Spleen (tissue), 11 donors: Measurements from ENCODE around the gene BNIP3. TPM values are rescaled to one million over a fixed set of nuclear protein-coding genes. Genes with fewer than 3 reads are reported as not detected.

Experiments
- DNase-seq: peaks from one replicate; pipeline ENCODE4 v3.0.0-alpha.2; 2020
- H3K27ac ChIP-seq, 8 donors: fragments of 200-600 bp; sonication (generic) in 7 of 8; 1 replicate in 4 of 8; 2 replicates in 4 of 8; pipeline versions ENCODE4 v1.5.0 to v1.8.0; 2016 to 2021; ENCODE audit warnings: inconsistent platforms in 4 of 8, mild to moderate bottlenecking in 4 of 8, moderate library complexity in 1 of 8
- H3K27me3 ChIP-seq, 7 donors: fragments of 200-600 bp; sonication (generic) in 6 of 7; replicated peaks in 1 of 7; 1 replicate in 4 of 7; 2 replicates in 3 of 7; pipeline versions ENCODE4 v1.5.0 to v1.8.0; 2016 to 2021; ENCODE audit warnings: inconsistent platforms in 3 of 7, mild to moderate bottlenecking in 1 of 7
- H3K36me3 ChIP-seq, 6 donors: fragments of 200-600 bp; sonication (generic) in 5 of 6; 1 replicate in 4 of 6; 2 replicates in 2 of 6; pipeline versions ENCODE4 v1.5.0 to v1.8.0; 2016 to 2021; ENCODE audit warnings: inconsistent platforms in 2 of 6
- H3K4me1 ChIP-seq, 6 donors: fragments of 200-600 bp; sonication (generic) in 5 of 6; 1 replicate in 3 of 6; 2 replicates in 3 of 6; pipeline versions ENCODE4 v1.5.0 to v1.8.0; 2016 to 2021; ENCODE audit warnings: inconsistent platforms in 3 of 6
- H3K4me3 ChIP-seq, 8 donors: fragments of 200-600 bp; sonication (generic) in 7 of 8; 1 replicate in 4 of 8; 2 replicates in 4 of 8; pipeline versions ENCODE4 v1.5.0 to v1.8.0; 2016 to 2021; ENCODE audit warnings: inconsistent platforms in 4 of 8, mild to moderate bottlenecking in 4 of 8, moderate library complexity in 2 of 8
- H3K9me3 ChIP-seq, 8 donors: fragments of 200-600 bp; sonication (generic) in 7 of 8; 1 replicate in 4 of 8; 2 replicates in 4 of 8; pipeline versions ENCODE4 v1.5.0 to v1.8.0; 2016 to 2021; ENCODE audit warnings: inconsistent platforms in 4 of 8
- CTCF ChIP-seq, 11 experiments: fragments of 200-600 bp in 7 of 11; fragments of 450-650 bp in 4 of 11; sonication (generic) in 4 of 11; IDR thresholded peaks in 8 of 11; conservative IDR thresholded peaks in 3 of 11; 1 replicate in 7 of 11; 2 replicates in 4 of 11; pipeline versions ENCODE4 v1.4.0 to v1.8.0; 2016 to 2021; ENCODE audit warnings: antibody characterized with exemption in 11 of 11, inconsistent platforms in 4 of 11, mild to moderate bottlenecking in 1 of 11
- POLR2A ChIP-seq, 3 donors: fragments of 450-650 bp; IDR thresholded peaks; one replicate each; pipeline ENCODE4 v1.5.1; 2017; ENCODE audit warnings: antibody characterized with exemption in 3 of 3, mild to moderate bottlenecking in 1 of 3
- POLR2AphosphoS5 ChIP-seq, 3 donors: sonication (generic); formaldehyde crosslinking; IDR thresholded peaks; one replicate each; pipeline ENCODE4 v1.5.1; 2017; ENCODE audit warnings: antibody characterized with exemption in 3 of 3
- WGBS, 5 donors: extraction: QIAGEN DNeasy Blood & Tissue Kit in 3 of 5; methylation state at CpG; one replicate each; pipeline versions ENCODE4 v1.1.5 to v1.1.7; 2013 to 2018; 5-methylcytosine and 5-hydroxymethylcytosine counted together
- intact Hi-C: fragments of 100-400 bp; cut with DNase I; formaldehyde crosslinking; loops from one replicate; pipeline ENCODE4 v1.15.0; 2023; ENCODE audit warnings: low total_unique reads
- polyA plus RNA-seq, 3 donors: library from polyadenylated mRNA; stranded (reverse); fragments of 200-250 nt; gene quantifications; one replicate each; pipeline ENCODE4 v1.2.1, GENCODE V29; 2013
- total RNA-seq, 7 donors: library from RNA; depleted of rRNA in 3 of 7; stranded (reverse); fragments of >200 nt in 3 of 7; fragmentation: NEBNext Ultra II Directional in 4 of 7; extraction: Animal tissue kit (Norgen Biotek cat#: 25700) in 4 of 7; gene quantifications; one replicate each; pipeline versions ENCODE4 v1.1.0 to v1.2.1, GENCODE V29; 2016 to 2021
- donor health status: healthy with polysubstance abuse.
- donor health status: DM: no; HTN: no; CAD: no; lungs with moderate emphysema.
- donor health status: DM: no; HTN: no; CAD: no.
- donor health status: Bipolar disorder and iron deficiency.
- donor health status: healthy.
- donor health status: DM: no; HTN: no; CAD: no.
- donor health status: DM: yes; HTN: yes; CAD: no.

Gene BNIP3
- total and polyA plus RNA-seq, 10 donors = 4.2 to 42.6 (median 16.6) TPM

DNA sequence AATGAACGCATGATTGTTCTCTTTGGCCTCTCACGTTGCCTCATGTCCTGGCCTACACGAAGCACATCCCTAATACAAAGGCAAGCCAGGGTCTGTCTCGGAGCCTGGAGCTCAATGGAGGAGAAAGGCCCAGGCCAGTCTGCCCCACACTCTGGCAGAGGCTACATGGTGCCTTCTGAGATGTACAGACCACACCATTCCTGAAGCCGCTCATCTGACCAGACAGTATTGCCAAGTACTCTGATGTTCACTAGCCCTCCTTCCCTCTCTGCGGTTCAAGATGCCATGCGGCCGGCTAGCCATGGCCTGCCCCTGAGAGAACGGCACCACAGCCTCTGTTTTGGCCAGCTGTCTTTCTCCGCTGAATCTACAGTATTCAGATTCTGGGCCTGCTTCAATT lies 5.9 kb downstream of the BNIP3 start:
- TF ChIP-seq CTCF (IDR thresholded peaks at IDR 0.05 in 8 of 11, conservative IDR thresholded peaks at IDR 0.05 in 3 of 11) (no peak), POLR2A (IDR thresholded peaks at IDR 0.05) (no peak), POLR2AphosphoS5 (IDR thresholded peaks at IDR 0.05) (no peak)
- Histone ChIP-seq H3K27ac (no peak overlapping the region), H3K36me3 (peaks cover 0 to 18% (median 3%) of the 10 kb centered on the region in 6 donors), H3K27me3 (peaks cover 0 to 8% (median 0%) of the 10 kb centered on the region in 7 donors), H3K4me3 (no peak overlapping the region), H3K9me3 (no peaks in the 10 kb centered on the region), H3K4me1 (peaks cover 8 to 80% (median 37%) of the 10 kb centered on the region in 6 donors)
- 94 to 97% (median 95%) methylated on average over 7 to 10 of the region's 10 CpGs for WGBS, 5 donors
- intact Hi-C loops = no loop called here
- peak; percentile 43 for DNase-seq

DNA sequence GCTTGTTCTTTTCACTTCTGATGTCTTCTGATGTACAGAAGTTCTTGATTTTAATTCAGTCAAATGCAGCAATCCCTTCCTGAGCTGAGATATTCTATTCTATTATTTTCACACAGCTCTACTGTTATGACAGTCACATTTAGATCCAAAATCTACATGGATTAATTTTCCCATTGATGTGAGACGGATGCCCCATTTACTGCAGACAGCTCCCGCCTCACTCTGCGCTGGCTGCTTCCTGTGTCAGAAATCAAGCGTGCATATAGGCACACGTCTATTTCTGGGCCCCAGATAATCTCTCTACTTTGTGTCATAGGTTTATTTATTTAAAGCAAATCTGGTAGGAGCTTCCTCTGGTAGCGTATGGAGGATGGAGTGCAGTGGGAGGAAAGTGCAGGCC lies 6.7 kb downstream of the BNIP3 start:
- Histone ChIP-seq H3K36me3 (peaks cover 0 to 26% (median 10%) of the 10 kb centered on the region in 6 donors), H3K4me3 (no peak overlapping the region), H3K27ac (no peak overlapping the region), H3K27me3 (peaks cover 0 to 4% (median 0%) of the 10 kb centered on the region in 7 donors), H3K4me1 (peaks cover 8 to 72% (median 29%) of the 10 kb centered on the region in 6 donors), H3K9me3 (no peaks in the 10 kb centered on the region)
- intact Hi-C loops = no loop called here
- no peak for TF ChIP-seq CTCF (IDR thresholded peaks at IDR 0.05 in 8 of 11, conservative IDR thresholded peaks at IDR 0.05 in 3 of 11)
- 81 to 86% (median 82%) methylated on average over 6 of the region's 6 CpGs for WGBS, 5 donors
- peak; percentile 28 for DNase-seq

- H3K9me3 ChIP-seq = no peaks in the 10 kb centered on the region
- 88 to 95% (median 95%) methylated on average over 14 of the region's 14 CpGs for WGBS, 5 donors
- peak overlapping the region in 1 of 8 donors; percentile 71 for H3K27ac ChIP-seq
- TF ChIP-seq POLR2A (IDR thresholded peaks at IDR 0.05) (no peak), POLR2AphosphoS5 (IDR thresholded peaks at IDR 0.05) (no peak), CTCF (IDR thresholded peaks at IDR 0.05 in 8 of 11, conservative IDR thresholded peaks at IDR 0.05 in 3 of 11) (no peak)
- peaks cover 0 to 33% (median 18%) of the 10 kb centered on the region in 6 donors for H3K36me3 ChIP-seq
- H3K4me3 ChIP-seq = no peak overlapping the region
- intact Hi-C loops = no loop called here
- no peaks in the 10 kb centered on the region for H3K27me3 ChIP-seq
- H3K4me1 ChIP-seq = peaks cover 8 to 64% (median 21%) of the 10 kb centered on the region in 6 donors
- DNase-seq = peak; percentile 25
Measured at GRCh38 chr10:131974034-131974817, 7.5 kb downstream of the BNIP3 start.

DNA sequence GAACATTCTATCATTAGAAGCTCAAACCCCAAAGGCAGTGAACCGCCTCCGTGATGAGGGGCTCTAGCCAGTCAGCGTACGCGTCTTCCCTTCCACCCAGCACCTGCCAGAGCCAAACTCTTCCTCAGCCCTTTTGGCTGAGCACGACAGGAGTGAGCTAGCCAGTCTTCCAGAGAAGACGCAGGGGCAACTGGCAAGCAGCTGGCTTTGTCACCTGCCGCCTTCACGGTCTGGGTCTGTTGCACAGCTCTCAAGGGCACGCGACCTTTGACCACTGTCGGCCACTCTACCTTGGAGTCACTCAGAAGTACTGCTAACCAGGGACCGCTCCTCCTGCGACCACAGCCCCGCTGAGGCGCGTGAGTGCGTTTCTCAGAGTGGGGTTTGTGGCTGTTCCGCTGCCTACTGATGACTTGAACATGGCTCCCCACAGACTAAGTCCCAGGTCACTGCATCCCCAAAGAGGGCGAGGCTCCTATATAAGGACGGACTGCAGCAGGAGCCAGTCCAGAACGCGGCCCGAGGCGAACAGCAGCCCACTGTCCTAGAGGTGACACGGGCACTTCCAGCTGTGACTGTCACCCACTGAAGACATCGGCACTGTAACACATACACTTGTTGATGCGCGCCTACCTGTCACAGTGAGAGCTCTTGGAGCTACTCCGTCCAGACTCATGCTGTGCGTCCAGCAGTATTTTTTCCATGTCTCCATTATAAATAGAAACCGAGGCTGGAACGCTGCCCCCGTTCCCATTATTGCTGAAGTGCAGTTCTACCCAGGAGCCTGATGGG lies 8.4 kb downstream of the BNIP3 start:
- intact Hi-C loops = no loop called here
- Histone ChIP-seq H3K27ac (peak overlapping the region; percentile 6 to 71 (median 58)), H3K36me3 (peaks cover 0 to 42% (median 24%) of the 10 kb centered on the region in 6 donors), H3K9me3 (no peaks in the 10 kb centered on the region), H3K4me1 (peaks cover 8 to 57% (median 20%) of the 10 kb centered on the region in 6 donors), H3K4me3 (peak overlapping the region in 1 of 8 donors; percentile 32), H3K27me3 (no peaks in the 10 kb centered on the region)
- DNase-seq = peak; percentile 78
- no peak for TF ChIP-seq POLR2AphosphoS5 (IDR thresholded peaks at IDR 0.05)
- no peak for TF ChIP-seq POLR2A (IDR thresholded peaks at IDR 0.05)
- TF ChIP-seq CTCF (IDR thresholded peaks at IDR 0.05 in 8 of 11, conservative IDR thresholded peaks at IDR 0.05 in 3 of 11) = no peak
- WGBS, 5 donors = 83 to 91% (median 88%) methylated on average over 27 to 34 of the region's 34 CpGs
